SJSA1 (cell line): ENCODE measurements around the gene ME1. TPM values are rescaled to one million over a fixed set of nuclear protein-coding genes. Genes with fewer than 3 reads are reported as not detected.
"Not testable (repeated sequence)": the region's sequence is repeated elsewhere in the genome, so short reads cannot be mapped to it uniquely, and the experiment has no call there.

Source experiments
- DNase-seq, 2 experiments: peaks; one replicate each; pipeline ENCODE4 v3.0.0-alpha.2; 2015 to 2020; ENCODE audit warnings: low spot score in 2 of 2, low read depth in 1 of 2
- H3K27ac ChIP-seq: fragments of 250-450 bp; sonication (Bioruptor Pico); 2 replicates; pipeline ENCODE4 v1.5.1; 2020; ENCODE audit warnings: mild to moderate bottlenecking, moderate library complexity
- H3K27me3 ChIP-seq: fragments of 250-450 bp; sonication (Bioruptor Pico); replicated peaks from 2 replicates; pipeline ENCODE4 v1.5.1; 2020; ENCODE audit warnings: mild to moderate bottlenecking, moderate library complexity
- H3K36me3 ChIP-seq: fragments of 250-450 bp; sonication (Bioruptor Pico); 2 replicates; pipeline ENCODE4 v1.5.1; 2020; ENCODE audit warnings: mild to moderate bottlenecking
- H3K4me1 ChIP-seq: fragments of 250-450 bp; sonication (Bioruptor Pico); replicated peaks from 2 replicates; pipeline ENCODE4 v1.6.1; 2021; ENCODE audit warnings: mild to moderate bottlenecking
- H3K4me3 ChIP-seq: fragments of 250-450 bp; sonication (Bioruptor Pico); 2 replicates; pipeline ENCODE4 v1.5.1; 2020; ENCODE audit warnings: mild to moderate bottlenecking
- H3K9me3 ChIP-seq: fragments of 250-450 bp; sonication (Bioruptor Pico); replicated peaks from 2 replicates; pipeline ENCODE4 v1.5.1; 2020; ENCODE audit warnings: mild to moderate bottlenecking
- total RNA-seq: library from RNA; depleted of rRNA; stranded (reverse); fragments of >200 nt; shearing (Covaris generic); gene quantifications from 2 replicates; pipeline ENCODE4 v1.2.3, GENCODE V29; 2014

ME1 gene
- total RNA-seq, 1 experiment from 2014 or later: 54.7 TPM

- Histone ChIP-seq H3K27ac (no peak overlapping the region), H3K4me1 (no peaks in the 10 kb centered on the region), H3K4me3 (no peak overlapping the region), H3K36me3 (0 out of 2 replicates have a peak, but pooled peaks cover 9% of the 10 kb centered on the region), H3K27me3 (no peaks in the 10 kb centered on the region), H3K9me3 (no peaks in the 10 kb centered on the region)
- no peak for DNase-seq
These were observed 123.0 kb downstream of the ME1 start for GRCh38 chr6:83307849-83308248.

GRCh38 chr6:83303426-83303825 lies 127.4 kb downstream of the ME1 start:
- H3K27ac ChIP-seq: no peak overlapping the region
- DNase-seq: no peak
- no peaks in the 10 kb centered on the region for H3K9me3 ChIP-seq
- peaks cover 9% of the 10 kb centered on the region for H3K36me3 ChIP-seq
- no peaks in the 10 kb centered on the region for H3K27me3 ChIP-seq
- H3K4me3 ChIP-seq: no peak overlapping the region
- no peaks in the 10 kb centered on the region for H3K4me1 ChIP-seq

- Histone ChIP-seq H3K36me3 (peaks cover 15% of the 10 kb centered on the region), H3K4me3 (no peak overlapping the region), H3K27me3 (no peaks in the 10 kb centered on the region), H3K27ac (no peak overlapping the region), H3K9me3 (no peaks in the 10 kb centered on the region), H3K4me1 (no peaks in the 10 kb centered on the region)
- DNase-seq: no peak
These were observed 136.2 kb downstream of the ME1 start for GRCh38 chr6:83294676-83295075.

- H3K27me3 ChIP-seq: no peaks in the 10 kb centered on the region
- no peak for DNase-seq
- H3K36me3 ChIP-seq: peaks cover 12% of the 10 kb centered on the region
- H3K9me3 ChIP-seq: no peaks in the 10 kb centered on the region
- no peak overlapping the region for H3K4me3 ChIP-seq
- no peaks in the 10 kb centered on the region for H3K4me1 ChIP-seq
- H3K27ac ChIP-seq: no peak overlapping the region
These were observed 137.7 kb downstream of the ME1 start for GRCh38 chr6:83292900-83293843.

- H3K27me3 ChIP-seq, H3K4me1 ChIP-seq, H3K4me3 ChIP-seq, H3K27ac ChIP-seq, DNase-seq, H3K9me3 ChIP-seq, H3K36me3 ChIP-seq: not testable (repeated sequence)
These were observed 143.6 kb downstream of the ME1 start for GRCh38 chr6:83287298-83287697.

GRCh38 chr6:83285917-83286316 lies 144.9 kb downstream of the ME1 start:
- Histone ChIP-seq H3K36me3 (no peaks in the 10 kb centered on the region), H3K27ac (no peak overlapping the region), H3K4me3 (no peak overlapping the region), H3K27me3 (no peaks in the 10 kb centered on the region), H3K9me3 (no peaks in the 10 kb centered on the region), H3K4me1 (no peaks in the 10 kb centered on the region)
- DNase-seq: no peak

- H3K4me1 ChIP-seq: peaks cover 30% of the 10 kb centered on the region
- H3K36me3 ChIP-seq: no peaks in the 10 kb centered on the region
- H3K4me3 ChIP-seq: no peak overlapping the region
- H3K27ac ChIP-seq: peak overlapping the region; percentile 25; the same call in 1 of the 2 replicates
- H3K27me3 ChIP-seq: no peaks in the 10 kb centered on the region
- no peak for DNase-seq
- no peaks in the 10 kb centered on the region for H3K9me3 ChIP-seq
These were observed 157.3 kb downstream of the ME1 start for GRCh38 chr6:83273596-83273995.

GRCh38 chr6:83270971-83271719 lies 159.7 kb downstream of the ME1 start:
- Histone ChIP-seq H3K9me3 (no peaks in the 10 kb centered on the region), H3K4me1 (peaks cover 29% of the 10 kb centered on the region), H3K27me3 (no peaks in the 10 kb centered on the region), H3K36me3 (no peaks in the 10 kb centered on the region), H3K27ac (no peak overlapping the region), H3K4me3 (no peak overlapping the region)
- peak in 1 of 2 experiments; percentile 63 for DNase-seq

GRCh38 chr6:83265384-83265783 lies 165.5 kb downstream of the ME1 start:
- DNase-seq: peak; percentile 48 to 56
- Histone ChIP-seq H3K4me3 (no peak overlapping the region), H3K9me3 (no peaks in the 10 kb centered on the region), H3K27ac (no peak overlapping the region), H3K4me1 (peaks cover 14% of the 10 kb centered on the region), H3K27me3 (no peaks in the 10 kb centered on the region), H3K36me3 (peaks cover 12% of the 10 kb centered on the region; the same call in 1 of the 2 replicates)

- Histone ChIP-seq H3K4me1 (peaks cover 8% of the 10 kb centered on the region), H3K9me3 (no peaks in the 10 kb centered on the region)
These were observed 170.3 kb downstream of the ME1 start for GRCh38 chr6:83260577-83260976.

GRCh38 chr6:83258517-83258916 lies 172.3 kb downstream of the ME1 start:
- no peak for DNase-seq
- no peaks in the 10 kb centered on the region for H3K9me3 ChIP-seq
- H3K36me3 ChIP-seq: peaks cover 6% of the 10 kb centered on the region; the same call in 1 of the 2 replicates
- H3K4me3 ChIP-seq: no peak overlapping the region
- no peaks in the 10 kb centered on the region for H3K27me3 ChIP-seq
- no peak overlapping the region for H3K27ac ChIP-seq
- H3K4me1 ChIP-seq: no peaks in the 10 kb centered on the region; the same call in 1 of the 2 replicates

More at GRCh38 chr6:83260577-83260976, 170.3 kb downstream of the ME1 start:
- H3K27ac ChIP-seq: no peak overlapping the region
- H3K27me3 ChIP-seq: no peaks in the 10 kb centered on the region
- H3K4me3 ChIP-seq: no peak overlapping the region
- no peak for DNase-seq
- H3K36me3 ChIP-seq: peaks cover 12% of the 10 kb centered on the region; the same call in 1 of the 2 replicates

- no peaks in the 10 kb centered on the region for H3K27me3 ChIP-seq
- no peak for DNase-seq
- peaks cover 6% of the 10 kb centered on the region; the same call in 1 of the 2 replicates for H3K36me3 ChIP-seq
- H3K9me3 ChIP-seq: no peaks in the 10 kb centered on the region
- H3K27ac ChIP-seq: no peak overlapping the region
- H3K4me3 ChIP-seq: no peak overlapping the region
- H3K4me1 ChIP-seq: peaks cover 7% of the 10 kb centered on the region
These were observed 173.1 kb downstream of the ME1 start for GRCh38 chr6:83257791-83258190.

- H3K36me3 ChIP-seq: peaks cover 15% of the 10 kb centered on the region
- peaks cover 14% of the 10 kb centered on the region for H3K4me1 ChIP-seq
- H3K4me3 ChIP-seq, DNase-seq, H3K9me3 ChIP-seq, H3K27ac ChIP-seq, H3K27me3 ChIP-seq: not testable (repeated sequence)
These were observed 174.1 kb downstream of the ME1 start for GRCh38 chr6:83256719-83257118.

- peaks cover 14% of the 10 kb centered on the region for H3K4me1 ChIP-seq
- peaks cover 18% of the 10 kb centered on the region for H3K36me3 ChIP-seq
- no peak overlapping the region for H3K4me3 ChIP-seq
- no peaks in the 10 kb centered on the region for H3K27me3 ChIP-seq
- no peaks in the 10 kb centered on the region for H3K9me3 ChIP-seq
- H3K27ac ChIP-seq: peak overlapping the region; percentile 37
- peak in 1 of 2 experiments; percentile 68 for DNase-seq
These were observed 178.1 kb downstream of the ME1 start for GRCh38 chr6:83252719-83253118.
